Endothelial cell of umbilical vein (primary cell): ENCODE data around the gene SMOC1. TPM values are rescaled to one million over a fixed set of nuclear protein-coding genes. Genes with fewer than 3 reads are reported as not detected.

Source experiments
- BruUV-seq: library from RNA; stranded (reverse); fragments of 400-500 nt; replicated peaks from 2 replicates; lab custom pipeline; 2021; lab: Mats Ljungman, UMichigan
- CTCF ChIA-PET: fragments of 300-600, 350-600 bp; sonication (Branson Sonifier 250); formaldehyde crosslinking; loops from one replicate; lab custom pipeline; 2021; ENCODE audit warnings: antibody characterized with exemption, inconsistent platforms; lab: Charles Lee
- POLR2A ChIA-PET: fragments of 300-600, 350-600 bp; sonication (Branson Sonifier 250); formaldehyde crosslinking; loops from one replicate; lab custom pipeline; 2021; ENCODE audit warnings: antibody characterized with exemption, inconsistent platforms; lab: Charles Lee
- DNase-seq: peaks from one replicate; pipeline ENCODE4 v3.0.0-alpha.2; 2011; ENCODE audit warnings: low read depth, low spot score
- FAIRE-seq: peaks from 2 replicates; lab custom pipeline; 2011; peaks lifted over from hg19 to GRCh38; lab: Jason Lieb, UNC
- H2AFZ ChIP-seq: 2 replicates; pipeline ENCODE4 v1.6.0; 2012; ENCODE audit warnings: low read depth, low read length, control low read depth, inconsistent platforms
- H3K27ac ChIP-seq: 2 replicates; pipeline ENCODE4 v1.5.1; 2011; ENCODE audit warnings: low read depth, mild to moderate bottlenecking, control low read depth, low read length, moderate library complexity; ENCODE audit not compliant: insufficient read depth
- H3K27me3 ChIP-seq, 2 experiments: 2 replicates each; pipeline versions ENCODE4 v1.6.0 to v1.6.1; 2011; ENCODE audit warnings: low read length in 2 of 2, mixed read lengths in 1 of 2; ENCODE audit not compliant: control insufficient read depth in 2 of 2, insufficient read depth in 2 of 2
- H3K36me3 ChIP-seq, 2 experiments: 2 replicates in 1 of 2; 3 replicates in 1 of 2; pipeline ENCODE4 v1.5.1; 2011; ENCODE audit warnings: low read length in 2 of 2, mild to moderate bottlenecking in 1 of 2, moderate library complexity in 1 of 2; ENCODE audit not compliant: control insufficient read depth in 2 of 2, insufficient read depth in 2 of 2; ENCODE audit errors: extremely low read depth in 1 of 2
- H3K4me1 ChIP-seq: 3 replicates; pipeline ENCODE4 v1.5.1; 2011; ENCODE audit warnings: mild to moderate bottlenecking, low read length; ENCODE audit not compliant: control insufficient read depth, insufficient read depth; ENCODE audit errors: extremely low read depth
- H3K4me2 ChIP-seq: 2 replicates; pipeline ENCODE4 v1.6.1; 2011; ENCODE audit warnings: low read length, control low read depth, mixed read lengths; ENCODE audit not compliant: insufficient read depth
- H3K4me3 ChIP-seq, 3 experiments: fragments of 200-600 bp in 1 of 3; sonication (generic), shearing (Covaris generic) in 1 of 3; replicated peaks in 1 of 3; 2 replicates each; pipeline ENCODE4 v1.5.1; 2011 to 2016; ENCODE audit warnings: control low read depth in 3 of 3, low read length in 3 of 3, mild to moderate bottlenecking in 2 of 3, inconsistent platforms in 1 of 3, low read depth in 1 of 3, moderate library complexity in 1 of 3; ENCODE audit not compliant: insufficient read depth in 1 of 3
- H3K79me2 ChIP-seq: 2 replicates; pipeline ENCODE4 v1.6.0; 2012; ENCODE audit warnings: low read length, inconsistent platforms; ENCODE audit not compliant: control insufficient read depth, insufficient read depth
- H3K9ac ChIP-seq: replicated peaks from 2 replicates; pipeline ENCODE3; 2011; ENCODE audit warnings: low read length, control low read depth; ENCODE audit not compliant: insufficient read depth; ENCODE audit errors: extremely low read depth
- H3K9me1 ChIP-seq: replicated peaks from 3 replicates; pipeline ENCODE4 v1.6.0; 2011; ENCODE audit warnings: mild to moderate bottlenecking, low read length; ENCODE audit not compliant: control insufficient read depth, insufficient read depth; ENCODE audit errors: extremely low read depth
- H3K9me3 ChIP-seq: replicated peaks from 2 replicates; pipeline ENCODE4 v1.5.1; 2012; ENCODE audit warnings: low read length, inconsistent platforms; ENCODE audit not compliant: control insufficient read depth, insufficient read depth
- H4K20me1 ChIP-seq: replicated peaks from 2 replicates; pipeline ENCODE3; 2011; ENCODE audit warnings: mild to moderate bottlenecking, low read length; ENCODE audit not compliant: control insufficient read depth, insufficient read depth; ENCODE audit errors: extremely low read depth
- CTCF ChIP-seq, 2 donors: IDR thresholded peaks; 1 replicate in 1 of 2; 2 replicates in 1 of 2; pipeline ENCODE4 v1.5.1; 2011; ENCODE audit warnings: low read length in 2 of 2, mild to moderate bottlenecking in 2 of 2, moderate library complexity in 2 of 2, control low read depth in 1 of 2, inconsistent platforms in 1 of 2, low read depth in 1 of 2; ENCODE audit not compliant: insufficient read depth in 1 of 2; ENCODE audit errors: extremely low read depth in 1 of 2
- EZH2 ChIP-seq: IDR thresholded peaks from 2 replicates; pipeline ENCODE4 v1.6.1; 2012; ENCODE audit warnings: borderline replicate concordance, low read depth, mild to moderate bottlenecking, moderate library complexity, low read length, inconsistent platforms; ENCODE audit not compliant: severe bottlenecking
- FOS ChIP-seq: IDR thresholded peaks from 2 replicates; pipeline ENCODE4 v1.6.1; 2011; ENCODE audit warnings: mild to moderate bottlenecking, low read length, moderate library complexity, borderline replicate concordance; ENCODE audit not compliant: insufficient read depth
- GATA2 ChIP-seq: IDR thresholded peaks from 2 replicates; pipeline ENCODE4 v1.7.0; 2011; ENCODE audit warnings: low read depth, mild to moderate bottlenecking, moderate library complexity, mixed read lengths, low read length; ENCODE audit not compliant: insufficient read length, insufficient read depth
- JUN ChIP-seq: IDR thresholded peaks from 2 replicates; pipeline ENCODE4 v1.6.1; 2011; ENCODE audit warnings: borderline replicate concordance, low read depth; ENCODE audit not compliant: insufficient read length, insufficient read depth
- MAX ChIP-seq: IDR thresholded peaks from 2 replicates; pipeline ENCODE4 v1.6.1; 2011; ENCODE audit not compliant: insufficient read depth, insufficient read length
- MYC ChIP-seq: IDR thresholded peaks from one replicate; pipeline ENCODE4 v1.6.1; 2011; ENCODE audit warnings: mild to moderate bottlenecking, low read depth, low read length
- POLR2A ChIP-seq: IDR thresholded peaks from 2 replicates; pipeline ENCODE4 v1.6.1; 2012; ENCODE audit warnings: low read depth, mild to moderate bottlenecking, control low read depth, low read length
- POLR2AphosphoS5 ChIP-seq: IDR thresholded peaks from 2 replicates; pipeline ENCODE4 v1.6.1; 2012; ENCODE audit warnings: low read depth, mild to moderate bottlenecking, control low read depth, low read length, moderate library complexity; ENCODE audit not compliant: insufficient read depth
- dilution Hi-C: fragments of 300-500 bp; cut with MboI; formaldehyde crosslinking; loops from one replicate; pipeline ENCODE4 v1.15.0; 2019; ENCODE audit warnings: low sequenced_read_pairs; ENCODE audit not compliant: extremely low pct_ligation_motif_present
- intact Hi-C: fragments of 100-400 bp; cut with micrococcal nuclease; formaldehyde crosslinking; loops from one replicate; pipeline ENCODE4 v1.10.0; 2022
- polyA plus RNA-seq, 4 experiments: library from polyadenylated mRNA; depleted of rRNA in 3 of 4; stranded (reverse) in 3 of 4; unstranded in 1 of 4; fragments of >200 nt; gene quantifications; 2 replicates each; pipeline versions ENCODE4 v1.2.1 to v1.2.3, GENCODE V29; 2011 to 2012; ENCODE audit warnings: missing spikeins in 1 of 4
- total RNA-seq: library from RNA; stranded (reverse); gene quantifications from 2 replicates; pipeline ENCODE4 v1.2.3, GENCODE V29; 2021

Gene SMOC1
- total and polyA plus RNA-seq, 2 donors (not counting 3 experiments of a cell fraction or from before 2014, with no cell fraction given) = 0.97 to 1.1 TPM

GRCh38 chr14:69991422-69991821, 112.2 kb downstream of the SMOC1 start:
- dilution Hi-C loops = no loop called here
- Histone ChIP-seq H3K27me3 (peaks cover 3 to 5% of the 10 kb centered on the region in 2 experiments), H3K36me3 (no peaks in the 10 kb centered on the region), H3K9me1 (no peaks in the 10 kb centered on the region), H3K9me3 (no peaks in the 10 kb centered on the region), H3K4me1 (no peaks in the 10 kb centered on the region), H3K27ac (no peak overlapping the region), H2AFZ (no peak overlapping the region), H3K4me3 (no peak overlapping the region), H4K20me1 (no peaks in the 10 kb centered on the region), H3K79me2 (no peaks in the 10 kb centered on the region), H3K4me2 (no peak overlapping the region), H3K9ac (no peak overlapping the region)
- DNase-seq (no peak), FAIRE-seq (no peak)
- BruUV-seq = no TSS peak
- TF ChIP-seq MYC = no peak
- no peak for TF ChIP-seq MAX
- TF ChIP-seq GATA2 = no peak
- no peak for TF ChIP-seq CTCF (IDR thresholded peaks at IDR 0.05; ENCODE audit: extremely low read depth in 1 of 2, insufficient read depth in 1 of 2, low read depth in 1 of 2, low read length in 2 of 2)
- TF ChIP-seq POLR2A = no peak
- no peak for TF ChIP-seq JUN
- no peak for TF ChIP-seq EZH2
- TF ChIP-seq POLR2AphosphoS5 = no peak
- no peak for TF ChIP-seq FOS
- POLR2A ChIA-PET = no interaction called here
- CTCF ChIA-PET = no interaction called here
- intact Hi-C loops = no loop called here
